Inferior parietal cortex (tissue), 1 donor: ENCODE results near the gene NECTIN4.
"Not testable (repeated sequence)": the region's sequence is repeated elsewhere in the genome, so short reads cannot be mapped to it uniquely, and the experiment has no call there.

ENCODE experiments used
- DNase-seq: peaks from one replicate; pipeline ENCODE4 v3.0.0-alpha.2; 2016; ENCODE audit errors: extremely low spot score

The NECTIN4 gene

GRCh38 chr1:161022432-161022831, 66.9 kb downstream of the NECTIN4 start:
- not testable (repeated sequence) for DNase-seq

DNA sequence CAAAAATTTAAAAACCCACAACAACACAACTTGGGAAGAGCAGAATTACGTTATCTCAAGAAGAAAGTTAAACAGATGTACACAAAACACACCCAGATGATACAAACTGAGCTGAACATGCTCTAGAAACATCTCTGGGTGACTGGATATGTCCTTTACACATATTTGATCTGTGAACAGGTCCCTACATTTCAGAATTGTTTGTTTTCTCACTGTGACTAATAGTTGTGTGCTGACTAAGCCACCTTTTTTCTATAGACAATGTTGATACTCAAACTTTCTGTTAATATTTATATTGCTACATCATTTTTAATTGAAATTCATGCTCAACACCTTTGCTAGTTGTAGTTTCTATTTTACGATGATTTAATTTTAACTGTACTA, 67.4 kb downstream of the NECTIN4 start:
- DNase-seq: no peak

GRCh38 chr1:161021165-161021969, 68.0 kb downstream of the NECTIN4 start:
- DNase-seq: peak; percentile 48
